Activated B cell treated with CpG ODN at 0.5 μM for 24 hours (primary cell): Measurements from ENCODE around the gene RABGAP1L. TPM values are rescaled to one million over a fixed set of nuclear protein-coding genes. Genes with fewer than 3 reads are reported as not detected.

ENCODE experiments used
- ATAC-seq: fragments of 200-7000 bp; cut with Tn5 transposase; one replicate; pipeline ENCODE4 v1.10.0; 2021; ENCODE audit warnings: low read depth, mild to moderate bottlenecking, moderate library complexity
- CTCF ChIA-PET: fragments of 350-600 bp; sonication (Branson Sonifier 250); formaldehyde crosslinking; loops from one replicate; lab custom pipeline; 2021; ENCODE audit warnings: antibody characterized with exemption; lab: Charles Lee
- POLR2A ChIA-PET: fragments of 350-600 bp; sonication (Branson Sonifier 250); formaldehyde crosslinking; loops from one replicate; lab custom pipeline; 2021; ENCODE audit warnings: antibody characterized with exemption; lab: Charles Lee
- DNase-seq: peaks from one replicate; pipeline ENCODE4 v3.0.0; 2022
- H3K27ac Mint-ChIP-seq: one replicate; pipeline ENCODE4 v1.8.0; 2020; ENCODE audit warnings: mixed read lengths
- H3K27me3 Mint-ChIP-seq: one replicate; pipeline ENCODE4 v1.8.0; 2021; ENCODE audit warnings: mixed read lengths
- H3K36me3 Mint-ChIP-seq: one replicate; pipeline ENCODE4 v1.8.0; 2021; ENCODE audit warnings: low read depth, mixed read lengths
- H3K4me1 Mint-ChIP-seq: one replicate; pipeline ENCODE4 v1.8.0; 2021; ENCODE audit warnings: mixed read lengths
- H3K4me3 Mint-ChIP-seq: one replicate; pipeline ENCODE4 v1.8.0; 2020; ENCODE audit warnings: mild to moderate bottlenecking, mixed read lengths
- H3K9me3 Mint-ChIP-seq: one replicate; pipeline ENCODE4 v1.8.0; 2020; ENCODE audit warnings: mixed read lengths
- intact Hi-C: fragments of 100-400 bp; cut with micrococcal nuclease; formaldehyde crosslinking; loops from one replicate; pipeline ENCODE4 v1.15.1; 2024
- total RNA-seq: library from RNA; stranded (reverse); gene quantifications from 2 replicates; pipeline ENCODE4 v1.2.3, GENCODE V29; 2022
- TF ChIP-seq, protein P1 (sequence below): fragments of 200-600 bp; IDR thresholded peaks from one replicate; pipeline ENCODE4 v1.8.0; 2022; ENCODE audit warnings: antibody characterized with exemption, mild to moderate bottlenecking

The RABGAP1L gene
- total RNA-seq, 1 donor from 2014 or later = 126 TPM

- ChIA-PET POLR2A (interaction anchor here (0.7 to 1.2 kb wide), 6 partner anchors 12 to 732 kb away, joined by 3 to 5 read pairs (median 4); partner anchors contain the start of gene ZBTB37), CTCF (interaction anchor here (0.8 kb wide), 2 partner anchors 8 to 9 kb away, joined by 3 read pairs; no protein-coding TSS in a partner anchor)
- intact Hi-C loops = loop anchor here (2.0 kb wide), 1 partner anchor 13 kb away; no protein-coding TSS in a partner anchor
- no peaks in the 10 kb centered on the region for H3K9me3 Mint-ChIP-seq
- peak overlapping the region; percentile 68 for H3K27ac Mint-ChIP-seq
- H3K4me1 Mint-ChIP-seq = peaks cover 86% of the 10 kb centered on the region
- no peak for DNase-seq
- H3K4me3 Mint-ChIP-seq = peak overlapping the region; percentile 81
- ATAC-seq = no peak
- H3K27me3 Mint-ChIP-seq = no peaks in the 10 kb centered on the region
- H3K36me3 Mint-ChIP-seq = peaks cover 22% of the 10 kb centered on the region
- TF ChIP-seq, protein P1, sequence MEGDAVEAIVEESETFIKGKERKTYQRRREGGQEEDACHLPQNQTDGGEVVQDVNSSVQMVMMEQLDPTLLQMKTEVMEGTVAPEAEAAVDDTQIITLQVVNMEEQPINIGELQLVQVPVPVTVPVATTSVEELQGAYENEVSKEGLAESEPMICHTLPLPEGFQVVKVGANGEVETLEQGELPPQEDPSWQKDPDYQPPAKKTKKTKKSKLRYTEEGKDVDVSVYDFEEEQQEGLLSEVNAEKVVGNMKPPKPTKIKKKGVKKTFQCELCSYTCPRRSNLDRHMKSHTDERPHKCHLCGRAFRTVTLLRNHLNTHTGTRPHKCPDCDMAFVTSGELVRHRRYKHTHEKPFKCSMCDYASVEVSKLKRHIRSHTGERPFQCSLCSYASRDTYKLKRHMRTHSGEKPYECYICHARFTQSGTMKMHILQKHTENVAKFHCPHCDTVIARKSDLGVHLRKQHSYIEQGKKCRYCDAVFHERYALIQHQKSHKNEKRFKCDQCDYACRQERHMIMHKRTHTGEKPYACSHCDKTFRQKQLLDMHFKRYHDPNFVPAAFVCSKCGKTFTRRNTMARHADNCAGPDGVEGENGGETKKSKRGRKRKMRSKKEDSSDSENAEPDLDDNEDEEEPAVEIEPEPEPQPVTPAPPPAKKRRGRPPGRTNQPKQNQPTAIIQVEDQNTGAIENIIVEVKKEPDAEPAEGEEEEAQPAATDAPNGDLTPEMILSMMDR = no peak
Observed at GRCh38 chr1:174161813-174162212, 2.5 kb downstream of the RABGAP1L start.

- no peaks in the 10 kb centered on the region for H3K9me3 Mint-ChIP-seq
- H3K27me3 Mint-ChIP-seq = no peaks in the 10 kb centered on the region
- peaks cover 93% of the 10 kb centered on the region for H3K4me1 Mint-ChIP-seq
- CTCF ChIA-PET = no interaction called here
- TF ChIP-seq, protein P1 = no peak
- DNase-seq (no peak), ATAC-seq (no peak)
- peaks cover 22% of the 10 kb centered on the region for H3K36me3 Mint-ChIP-seq
- intact Hi-C loops = no loop called here
- H3K4me3 Mint-ChIP-seq = peak overlapping the region; percentile 4
- POLR2A ChIA-PET = interaction anchor here (0.5 to 1.7 kb wide), 3 partner anchors 9 to 65 kb away, joined by 3 to 5 read pairs (median 4); no protein-coding TSS in a partner anchor
- H3K27ac Mint-ChIP-seq = peak overlapping the region; percentile 73
Observed at GRCh38 chr1:174164826-174165225, 5.5 kb downstream of the RABGAP1L start.

DNA sequence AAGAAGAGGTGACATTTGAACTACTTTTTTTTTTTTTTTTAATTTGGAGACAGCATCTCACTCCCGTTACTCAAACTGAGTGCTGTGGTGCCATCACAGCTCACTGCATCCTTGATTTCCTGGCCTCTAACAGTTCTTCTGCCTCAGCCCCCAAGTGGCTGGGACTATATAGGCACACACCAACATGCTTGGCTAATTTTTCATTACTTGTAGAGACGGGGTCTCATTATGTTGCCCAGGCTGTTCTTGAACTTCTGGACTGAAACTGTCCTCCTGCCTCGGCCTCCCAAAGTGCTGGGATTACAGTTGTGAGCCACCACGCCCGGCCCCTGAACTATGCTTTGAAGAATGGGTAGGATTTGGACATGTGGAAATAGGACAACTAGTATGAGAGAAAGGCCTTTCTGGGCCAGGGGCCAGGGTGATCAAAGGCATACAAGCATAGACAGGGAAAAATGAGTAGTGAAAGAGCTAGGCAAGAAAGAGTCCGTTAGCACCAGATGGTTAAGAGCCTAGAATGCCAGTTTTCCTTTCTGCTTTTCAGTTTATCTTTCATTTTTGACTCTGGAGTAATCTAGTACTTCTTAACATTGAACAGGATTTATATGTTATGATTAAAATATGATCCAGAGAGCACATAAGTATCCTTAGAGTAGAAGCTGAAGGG is 6.3 kb downstream of the RABGAP1L start:
- Mint-ChIP-seq H3K27ac (peak overlapping the region; percentile 77), H3K4me3 (peak overlapping the region; percentile 12), H3K27me3 (no peaks in the 10 kb centered on the region), H3K9me3 (no peaks in the 10 kb centered on the region), H3K4me1 (peaks cover 93% of the 10 kb centered on the region), H3K36me3 (peaks cover 18% of the 10 kb centered on the region)
- TF ChIP-seq, protein P1 = no peak
- no peak for DNase-seq
- intact Hi-C loops = no loop called here
- peak; percentile 59 for ATAC-seq
- ChIA-PET CTCF (interaction anchor here (0.7 to 0.8 kb wide), 2 partner anchors 9 to 57 kb away, joined by 3 read pairs; no protein-coding TSS in a partner anchor), POLR2A (interaction anchor here (0.8 to 1.7 kb wide), 2 partner anchors 8 to 51 kb away, joined by 3 to 5 read pairs; no protein-coding TSS in a partner anchor)

DNA sequence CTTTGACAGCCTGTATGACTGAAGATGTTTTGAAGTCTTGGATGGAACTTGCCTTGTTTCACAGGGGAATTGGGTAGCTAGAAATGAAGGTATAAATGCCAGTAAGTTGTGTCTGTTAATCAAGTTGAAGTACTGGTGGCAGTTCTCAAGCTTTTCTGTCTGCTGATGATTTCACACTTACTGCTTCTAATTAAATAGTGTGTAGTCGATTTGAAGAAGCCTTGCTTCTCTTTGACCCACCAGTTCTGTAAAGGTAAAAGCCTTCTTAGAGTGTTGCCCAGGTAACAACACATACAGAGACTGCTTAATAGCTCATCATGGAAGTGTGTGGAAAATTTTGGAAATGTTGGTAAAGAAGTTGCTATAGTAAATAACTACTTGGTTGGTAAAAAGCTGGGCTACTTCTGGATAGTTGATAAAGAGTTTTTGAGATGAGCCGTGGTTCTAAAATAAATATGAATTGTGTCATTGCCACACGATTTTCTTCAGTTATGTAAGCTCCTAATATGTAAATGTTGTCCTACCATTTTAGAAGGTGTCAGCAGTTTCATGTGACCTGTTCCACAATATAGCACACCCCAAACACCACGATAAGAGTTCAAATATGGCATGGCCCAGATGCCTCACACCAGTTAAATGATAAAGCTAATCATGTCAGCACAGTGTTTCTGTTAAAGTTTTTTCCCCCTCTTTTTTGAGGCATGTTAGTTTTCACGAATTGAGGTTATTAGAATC is 7.4 kb downstream of the RABGAP1L start:
- no peaks in the 10 kb centered on the region for H3K27me3 Mint-ChIP-seq
- peak overlapping the region; percentile 29 for H3K4me3 Mint-ChIP-seq
- no peaks in the 10 kb centered on the region for H3K9me3 Mint-ChIP-seq
- peaks cover 88% of the 10 kb centered on the region for H3K4me1 Mint-ChIP-seq
- POLR2A ChIA-PET = interaction anchor here (0.8 to 0.9 kb wide), 3 partner anchors 13 to 299 kb away, joined by 3 to 4 read pairs (median 3); partner anchors contain the start of genes GAS5 and ZBTB37
- CTCF ChIA-PET = interaction anchor here (0.8 kb wide), 1 partner anchor 8 kb away, joined by 3 read pairs; no protein-coding TSS in a partner anchor
- H3K27ac Mint-ChIP-seq = peak overlapping the region; percentile 77
- H3K36me3 Mint-ChIP-seq = peaks cover 21% of the 10 kb centered on the region
- DNase-seq (no peak), ATAC-seq (no peak)
- intact Hi-C loops = no loop called here
- TF ChIP-seq, protein P1 = no peak
